Transverse colon (tissue), 4 donors: ENCODE measurements around the gene CTRB1.

ENCODE experiments used
- CTCF ChIP-seq, 5 experiments: fragments of 200-600 bp in 3 of 5; fragments of 450-650 bp in 2 of 5; sonication (generic) in 3 of 5; IDR thresholded peaks; 1 replicate in 2 of 5; 2 replicates in 3 of 5; pipeline ENCODE4 v1.5.1; 2016 to 2017; ENCODE audit warnings: antibody characterized with exemption in 5 of 5, inconsistent platforms in 3 of 5, mild to moderate bottlenecking in 2 of 5, moderate library complexity in 1 of 5
- POLR2A ChIP-seq: fragments of 450-650 bp; IDR thresholded peaks from one replicate; pipeline ENCODE4 v1.6.1; 2016; ENCODE audit warnings: antibody characterized with exemption, mild to moderate bottlenecking, moderate library complexity
- POLR2AphosphoS5 ChIP-seq, 3 donors: sonication (generic); formaldehyde crosslinking; IDR thresholded peaks; one replicate each; pipeline ENCODE4 v1.6.1; 2016; ENCODE audit warnings: antibody characterized with exemption in 3 of 3

- no peak for TF ChIP-seq POLR2AphosphoS5 (IDR thresholded peaks at IDR 0.05)
- TF ChIP-seq CTCF (IDR thresholded peaks at IDR 0.05) = no peak
- TF ChIP-seq POLR2A = no peak
These were observed 44.0 kb downstream of the CTRB1 start for GRCh38 chr16:75262800-75263127.
